H9 (cell line): ENCODE results near the gene PEPD. TPM values are rescaled to one million over a fixed set of nuclear protein-coding genes. Genes with fewer than 3 reads are reported as not detected.

Experiments
- DNase-seq: peaks from one replicate; pipeline ENCODE4 v3.0.0-alpha.2; 2017
- H2AFZ ChIP-seq: one replicate; pipeline ENCODE4 v1.6.1; 2013; ENCODE audit warnings: mild to moderate bottlenecking, low read length, control low read depth, moderate library complexity
- H2AK5ac ChIP-seq: 2 replicates; pipeline ENCODE4 v1.6.1; 2013; ENCODE audit warnings: low read length, control low read depth, mixed read lengths; ENCODE audit not compliant: insufficient read length
- H2BK120ac ChIP-seq: one replicate; pipeline ENCODE4 v1.6.1; 2013; ENCODE audit warnings: low read depth, mild to moderate bottlenecking, low read length, control low read depth, inconsistent platforms; ENCODE audit not compliant: poor library complexity, severe bottlenecking
- H2BK12ac ChIP-seq: 2 replicates; pipeline ENCODE4 v1.6.1; 2013; ENCODE audit warnings: low read length, control low read depth, mixed read lengths, low read depth; ENCODE audit not compliant: insufficient read length
- H2BK15ac ChIP-seq: 2 replicates; pipeline ENCODE4 v1.6.1; 2013; ENCODE audit warnings: low read depth, low read length, control low read depth
- H2BK20ac ChIP-seq: one replicate; pipeline ENCODE4 v1.6.1; 2013; ENCODE audit warnings: low read depth, mild to moderate bottlenecking, low read length, control low read depth, inconsistent platforms; ENCODE audit not compliant: poor library complexity, severe bottlenecking
- H2BK5ac ChIP-seq: 2 replicates; pipeline ENCODE4 v1.6.1; 2013; ENCODE audit warnings: low read length, control low read depth, mixed read lengths; ENCODE audit not compliant: insufficient read length
- H3K14ac ChIP-seq: 2 replicates; pipeline ENCODE4 v1.6.1; 2013; ENCODE audit warnings: low read length, control low read depth; ENCODE audit not compliant: insufficient read depth
- H3K18ac ChIP-seq: 2 replicates; pipeline ENCODE4 v1.6.1; 2013; ENCODE audit warnings: low read depth, mild to moderate bottlenecking, mixed read lengths, low read length, control low read depth; ENCODE audit not compliant: insufficient read length
- H3K23ac ChIP-seq: 2 replicates; pipeline ENCODE4 v1.6.1; 2013; ENCODE audit warnings: low read length, control low read depth, mixed read lengths, low read depth; ENCODE audit not compliant: insufficient read length
- H3K23me2 ChIP-seq: 2 replicates; pipeline ENCODE4 v1.6.1; 2013; ENCODE audit warnings: low read depth, mild to moderate bottlenecking, mixed read lengths, low read length, control low read depth; ENCODE audit not compliant: insufficient read length, poor library complexity, severe bottlenecking
- H3K27ac ChIP-seq: 2 replicates; pipeline ENCODE4 v1.5.1; 2013; ENCODE audit warnings: low read length, control low read depth, mixed read lengths, low read depth; ENCODE audit not compliant: insufficient read length
- H3K27me3 ChIP-seq: 2 replicates; pipeline ENCODE4 v1.6.1; 2013; ENCODE audit warnings: low read length, control low read depth, inconsistent platforms; ENCODE audit not compliant: insufficient read depth
- H3K4ac ChIP-seq: 2 replicates; pipeline ENCODE4 v1.6.1; 2013; ENCODE audit warnings: low read depth, mild to moderate bottlenecking, control low read depth, inconsistent platforms, low read length, moderate library complexity
- H3K4me1 ChIP-seq: 2 replicates; pipeline ENCODE4 v1.6.1; 2013; ENCODE audit warnings: low read length, control low read depth, inconsistent platforms; ENCODE audit not compliant: insufficient read depth
- H3K4me2 ChIP-seq: 2 replicates; pipeline ENCODE4 v1.6.1; 2013; ENCODE audit warnings: low read length, control low read depth, mixed read lengths; ENCODE audit not compliant: insufficient read length, insufficient read depth
- H3K56ac ChIP-seq: 2 replicates; pipeline ENCODE4 v1.6.1; 2013; ENCODE audit warnings: low read depth, mild to moderate bottlenecking, mixed read lengths, low read length, control low read depth; ENCODE audit not compliant: insufficient read length
- H3K79me1 ChIP-seq: 2 replicates; pipeline ENCODE4 v1.6.1; 2013; ENCODE audit warnings: low read depth, mild to moderate bottlenecking, moderate library complexity, low read length, control low read depth, inconsistent platforms; ENCODE audit not compliant: insufficient read depth, poor library complexity, severe bottlenecking
- H3K79me2 ChIP-seq: 2 replicates; pipeline ENCODE4 v1.6.1; 2013; ENCODE audit warnings: low read length, control low read depth, inconsistent platforms; ENCODE audit not compliant: insufficient read depth
- H3K9ac ChIP-seq: 2 replicates; pipeline ENCODE4 v1.6.1; 2013; ENCODE audit warnings: low read length, control low read depth, mixed read lengths; ENCODE audit not compliant: insufficient read length; ENCODE audit errors: extremely low read depth
- H3K9me3 ChIP-seq: one replicate; pipeline ENCODE4 v1.6.1; 2013; ENCODE audit warnings: low read depth, low read length, inconsistent platforms; ENCODE audit not compliant: control insufficient read depth
- H3T11ph ChIP-seq: one replicate; pipeline ENCODE4 v1.6.1; 2013; ENCODE audit warnings: mild to moderate bottlenecking, low read length, control low read depth, inconsistent platforms
- H4K20me1 ChIP-seq: one replicate; pipeline ENCODE4 v1.6.1; 2013; ENCODE audit not compliant: control insufficient read depth, insufficient read length, insufficient read depth
- H4K5ac ChIP-seq: 2 replicates; pipeline ENCODE4 v1.6.1; 2013; ENCODE audit warnings: low read depth, mild to moderate bottlenecking, mixed read lengths, low read length, control low read depth; ENCODE audit not compliant: insufficient read length
- H4K8ac ChIP-seq: replicated peaks from 2 replicates; pipeline ENCODE4 v1.6.1; 2013; ENCODE audit warnings: low read length, control low read depth, mixed read lengths, low read depth; ENCODE audit not compliant: insufficient read length
- H4K91ac ChIP-seq: 2 replicates; pipeline ENCODE4 v1.6.1; 2013; ENCODE audit warnings: low read depth, mild to moderate bottlenecking, moderate library complexity, mixed read lengths, low read length, control low read depth; ENCODE audit not compliant: insufficient read length
- H3K27ac Mint-ChIP-seq, 3 experiments: 2 replicates in 2 of 3; 3 replicates in 1 of 3; pipeline ENCODE4 v1.8.0; 2020 to 2021; ENCODE audit warnings: mixed read lengths in 3 of 3, mild to moderate bottlenecking in 1 of 3, moderate library complexity in 1 of 3
- H3K27me3 Mint-ChIP-seq: 2 replicates; pipeline ENCODE4 v1.8.0; 2021; ENCODE audit warnings: low read depth, mild to moderate bottlenecking, moderate library complexity, mixed read lengths
- H3K36me3 Mint-ChIP-seq, 3 experiments: 2 replicates in 2 of 3; 3 replicates in 1 of 3; pipeline ENCODE4 v1.8.0; 2020 to 2021; ENCODE audit warnings: low read depth in 3 of 3, mixed read lengths in 3 of 3; ENCODE audit not compliant: insufficient read depth in 1 of 3
- H3K4me1 Mint-ChIP-seq, 2 experiments: 2 replicates each; pipeline ENCODE4 v1.8.0; 2020; ENCODE audit warnings: mixed read lengths in 2 of 2
- H3K4me3 Mint-ChIP-seq, 2 experiments: 2 replicates in 1 of 2; 3 replicates in 1 of 2; pipeline ENCODE4 v1.8.0; 2020 to 2021; ENCODE audit warnings: mild to moderate bottlenecking in 2 of 2, mixed read lengths in 2 of 2, moderate library complexity in 1 of 2
- H3K9me3 Mint-ChIP-seq, 2 experiments: 2 replicates in 1 of 2; 3 replicates in 1 of 2; pipeline ENCODE4 v1.8.0; 2020; ENCODE audit warnings: mild to moderate bottlenecking in 2 of 2, mixed read lengths in 2 of 2, moderate library complexity in 1 of 2
- CTCF ChIP-seq: fragments of 200-600 bp; sonication (generic); conservative IDR thresholded peaks from 3 replicates; pipeline ENCODE4 v1.8.0; 2021; ENCODE audit warnings: antibody characterized with exemption, mild to moderate bottlenecking
- whole genome bisulfite sequencing: extraction: QIAGEN DNeasy Blood & Tissue Kit; methylation state at CpG from one replicate; pipeline ENCODE4 v1.1.7; 2013; ENCODE audit warnings: missing lambda C conversion rate, low lambda C conversion rate, mixed read lengths; ENCODE audit not compliant: insufficient read length; ENCODE audit errors: extremely low coverage; 5-methylcytosine and 5-hydroxymethylcytosine counted together
- total RNA-seq: library from RNA; stranded (reverse); gene quantifications from 2 replicates; pipeline ENCODE4 v1.2.1, GENCODE V29; 2021

The PEPD gene
- total RNA-seq, 1 experiment from 2014 or later = 52.8 TPM

GRCh38 chr19:33355535-33355934 lies 166.1 kb downstream of the PEPD start:
- Histone ChIP-seq H3T11ph (no peak overlapping the region), H3K23me2 (no peaks in the 10 kb centered on the region), H2BK12ac (no peak overlapping the region), H2BK15ac (no peak overlapping the region), H3K9ac (no peak overlapping the region), H4K8ac (no peak overlapping the region), H3K79me1 (no peaks in the 10 kb centered on the region), H3K23ac (no peak overlapping the region), H3K4ac (no peak overlapping the region), H3K18ac (no peak overlapping the region), H2BK5ac (no peak overlapping the region), H2AFZ (no peak overlapping the region), H2BK120ac (no peak overlapping the region), H3K4me2 (no peak overlapping the region), H2AK5ac (no peak overlapping the region), H4K91ac (no peak overlapping the region), H3K14ac (no peak overlapping the region), H4K5ac (no peak overlapping the region), H2BK20ac (no peak overlapping the region), H3K4me1 (no peaks in the 10 kb centered on the region), H4K20me1 (no peaks in the 10 kb centered on the region), H3K56ac (no peak overlapping the region), H3K79me2 (no peaks in the 10 kb centered on the region), H3K9me3 (no peaks in the 10 kb centered on the region), H3K27ac (no peak overlapping the region), H3K27me3 (no peaks in the 10 kb centered on the region)
- no peaks in the 10 kb centered on the region for H3K36me3 Mint-ChIP-seq
- H3K27me3 Mint-ChIP-seq = no peaks in the 10 kb centered on the region; the same call in none of the 2 replicates
- TF ChIP-seq CTCF = no peak
- H3K9me3 Mint-ChIP-seq = peaks cover 9% of the 10 kb centered on the region in 2 experiments
- WGBS = no CpG with 5 or more reads among the region's 2 CpGs
- H3K27ac Mint-ChIP-seq = no peak overlapping the region
- no peaks in the 10 kb centered on the region; a peak in 1 of 4 replicates for H3K4me1 Mint-ChIP-seq
- DNase-seq = no peak
- H3K4me3 Mint-ChIP-seq = no peak overlapping the region
